ENCODE measurements around the gene PTGDR.

The PTGDR gene

DNA sequence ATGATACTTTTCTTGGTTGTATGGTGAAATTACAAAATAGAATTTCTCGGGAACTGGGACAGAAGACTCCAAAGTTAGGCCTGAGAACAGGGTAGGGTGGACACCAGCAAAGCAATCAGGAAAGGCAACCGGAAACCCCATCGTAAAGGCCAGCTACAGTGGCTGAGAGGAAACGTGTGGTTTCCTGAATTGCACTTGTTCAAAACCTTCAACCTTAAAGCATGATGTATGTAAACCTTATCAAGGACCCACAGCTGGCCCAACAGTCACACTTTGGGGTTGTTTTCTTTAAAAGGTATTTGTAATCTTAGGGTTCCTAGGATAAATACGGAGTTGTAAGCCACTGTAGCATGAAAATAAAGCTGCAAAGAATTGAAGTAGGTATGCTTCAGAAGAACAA lies 2.2 kb upstream of the PTGDR start:
- no peak for DNase-seq (ENCODE audit: low read depth)

DNA sequence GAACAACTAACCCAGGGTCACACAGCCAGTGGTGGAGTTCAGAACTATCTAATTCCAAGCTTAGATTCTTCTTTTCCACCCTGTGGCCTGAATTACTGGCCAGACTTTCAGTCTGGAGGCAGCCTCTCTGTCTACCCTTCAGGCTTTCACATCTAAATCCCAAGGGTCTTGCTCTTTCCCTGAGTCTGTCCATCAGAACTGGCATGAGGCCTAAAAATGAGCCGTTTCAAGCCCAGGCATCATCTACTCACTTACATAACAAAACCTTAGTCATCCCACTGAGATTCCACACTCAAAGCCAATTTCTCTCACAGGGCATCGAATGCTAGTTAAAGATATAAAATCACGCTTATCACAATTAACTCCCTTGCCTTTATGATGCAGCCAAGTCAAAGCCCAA lies 1.3 kb upstream of the PTGDR start:
- DNase-seq (ENCODE audit: low read depth): no peak

DNA sequence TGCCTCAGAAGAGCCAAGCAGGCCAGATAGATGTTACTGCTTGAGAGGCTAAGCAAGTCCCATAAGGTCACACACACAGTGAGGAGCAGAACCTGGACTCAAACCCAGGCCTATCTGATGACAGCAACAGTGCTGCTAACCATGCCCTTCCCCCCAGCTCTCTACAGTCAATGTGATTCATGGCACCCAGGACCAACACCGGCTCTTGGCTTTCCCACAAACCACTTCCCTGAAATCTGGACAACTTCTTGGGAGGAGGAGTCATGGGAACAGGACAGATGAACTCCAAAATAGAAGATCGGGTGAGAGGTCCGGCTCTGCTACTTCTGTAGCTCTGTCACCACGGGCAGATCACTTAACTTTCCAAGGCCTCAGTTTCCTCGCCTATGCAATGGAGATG lies 716 bp upstream of the PTGDR start:
- no peak for DNase-seq (ENCODE audit: low read depth)

DNA sequence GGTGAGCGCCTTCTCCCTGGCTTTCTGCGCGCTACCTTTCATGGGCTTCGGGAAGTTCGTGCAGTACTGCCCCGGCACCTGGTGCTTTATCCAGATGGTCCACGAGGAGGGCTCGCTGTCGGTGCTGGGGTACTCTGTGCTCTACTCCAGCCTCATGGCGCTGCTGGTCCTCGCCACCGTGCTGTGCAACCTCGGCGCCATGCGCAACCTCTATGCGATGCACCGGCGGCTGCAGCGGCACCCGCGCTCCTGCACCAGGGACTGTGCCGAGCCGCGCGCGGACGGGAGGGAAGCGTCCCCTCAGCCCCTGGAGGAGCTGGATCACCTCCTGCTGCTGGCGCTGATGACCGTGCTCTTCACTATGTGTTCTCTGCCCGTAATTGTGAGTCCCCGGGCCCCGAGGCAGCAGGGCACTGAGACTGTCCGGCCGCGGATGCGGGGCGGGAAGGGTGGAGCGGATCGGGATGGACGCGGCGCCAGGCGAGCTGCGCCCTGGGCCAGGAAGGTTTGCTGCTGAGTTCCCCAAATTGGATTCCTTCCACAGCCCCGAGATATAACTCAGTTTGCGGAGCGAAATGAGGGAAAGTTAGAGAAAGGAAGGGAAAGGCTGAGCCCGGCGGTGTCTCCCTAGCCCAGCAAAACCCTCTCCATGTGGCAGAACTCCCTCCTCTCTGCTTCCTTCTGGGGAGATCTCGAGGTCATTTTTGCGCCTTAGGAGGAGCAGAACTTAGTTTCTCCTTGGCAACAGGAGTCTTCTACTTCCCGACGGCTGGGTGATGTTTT lies 972 bp downstream of the PTGDR start:
- DNase-seq (ENCODE audit: low read depth): no peak

DNA sequence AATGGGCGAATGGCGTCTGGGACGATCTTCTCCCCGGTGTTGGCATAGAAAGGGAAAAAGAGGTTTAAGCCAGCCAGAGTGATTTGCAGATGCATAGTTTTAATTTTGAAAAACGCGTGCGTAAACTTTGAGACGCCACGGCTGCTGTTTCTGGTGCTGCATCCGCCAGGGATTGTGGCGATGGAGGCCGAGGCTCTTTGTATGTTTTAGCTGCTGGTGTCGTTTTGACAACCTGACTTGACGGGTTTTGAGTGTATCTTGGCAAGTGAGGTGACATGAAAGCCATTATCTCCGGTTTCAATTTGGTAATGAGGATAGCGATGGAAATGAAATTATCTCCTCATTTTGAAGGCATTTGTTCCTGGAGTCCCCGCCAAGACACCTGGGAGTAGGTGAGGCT lies 1.6 kb downstream of the PTGDR start:
- no peak for DNase-seq (ENCODE audit: low read depth)

DNA sequence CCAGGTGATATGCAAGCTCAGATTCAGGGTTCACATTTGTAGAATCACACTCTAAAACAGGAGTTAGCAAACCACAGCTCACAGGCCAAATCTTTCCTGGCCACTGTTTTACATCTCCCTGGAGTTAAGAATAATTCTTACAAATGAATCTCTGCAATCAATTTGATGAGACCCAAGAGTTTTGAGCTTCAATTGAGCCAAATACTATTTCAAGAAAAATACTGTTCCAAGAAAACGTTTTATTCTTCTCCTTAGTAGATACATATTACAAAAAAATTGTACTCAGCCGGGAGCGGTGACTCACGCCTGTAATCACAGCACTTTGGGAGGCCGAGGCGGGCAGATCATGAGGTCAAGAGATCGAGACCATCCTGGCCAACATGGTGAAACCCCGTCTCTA lies 2.5 kb downstream of the PTGDR start:
- DNase-seq (ENCODE audit: low read depth): no peak

DNA sequence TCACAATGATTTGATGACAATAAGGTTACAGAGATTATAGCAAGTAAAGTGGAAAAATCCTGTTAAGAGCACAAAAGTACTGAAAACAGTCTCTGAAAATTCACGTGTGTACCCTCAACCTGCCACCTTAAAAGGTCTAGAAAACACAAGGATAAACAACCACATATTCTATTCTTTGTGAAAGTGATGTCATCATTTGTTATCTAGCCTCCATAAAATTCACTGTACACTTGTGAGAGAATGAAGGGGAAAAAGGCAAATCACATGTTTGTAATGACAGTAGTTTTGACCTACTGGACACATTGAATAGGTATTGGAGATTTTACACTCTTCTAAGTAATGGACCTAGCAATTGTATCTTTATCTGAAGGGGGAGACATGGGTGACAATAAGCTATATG lies 4.0 kb downstream of the PTGDR start:
- DNase-seq (ENCODE audit: low read depth): no peak

GRCh38 chr14:52272375-52272774 lies 4.9 kb downstream of the PTGDR start:
- DNase-seq (ENCODE audit: low read depth): no peak

DNA sequence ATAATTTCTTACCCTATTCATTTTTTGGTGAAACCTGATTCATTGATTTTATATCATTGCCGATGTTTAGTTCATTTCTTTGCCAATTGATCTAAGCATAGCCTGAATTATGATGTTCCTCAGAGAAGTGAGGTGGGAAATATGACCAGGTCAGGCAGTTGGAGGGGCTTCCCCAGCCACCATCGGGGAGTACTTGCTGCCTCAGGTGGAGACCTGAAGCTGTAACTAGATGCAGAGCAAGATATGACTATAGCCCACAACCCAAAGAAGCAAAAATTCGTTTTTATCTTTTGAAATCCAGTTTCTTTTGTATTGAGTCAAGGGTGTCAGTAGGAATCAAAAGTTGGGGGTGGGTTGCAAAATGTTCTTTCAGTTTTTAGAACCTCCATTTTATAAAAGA lies 7.9 kb downstream of the PTGDR start:
- DNase-seq (ENCODE audit: low read depth): no peak

GRCh38 chr14:52277552-52277951 lies 10.1 kb downstream of the PTGDR start:
- no peak for DNase-seq (ENCODE audit: low read depth)

DNA sequence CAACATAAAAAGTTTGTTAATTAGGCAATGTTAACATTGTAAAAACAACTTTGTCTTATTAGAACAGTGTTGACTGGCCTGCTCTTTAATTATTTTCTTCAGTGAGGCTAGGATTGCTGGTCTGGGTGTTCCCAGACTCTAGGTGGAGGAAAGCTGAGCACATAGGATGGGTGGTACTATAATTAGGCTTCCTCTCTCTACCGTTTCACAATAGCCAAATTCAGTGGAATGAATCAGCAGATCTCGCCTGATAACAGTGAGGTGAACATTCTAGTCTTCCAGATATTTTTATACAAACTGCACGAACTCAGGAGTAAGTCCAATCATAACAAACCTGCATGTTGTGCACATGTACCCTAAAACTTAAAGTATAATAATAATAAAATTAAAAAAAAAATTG lies 11.9 kb downstream of the PTGDR start:
- no peak for DNase-seq (ENCODE audit: low read depth)

DNA sequence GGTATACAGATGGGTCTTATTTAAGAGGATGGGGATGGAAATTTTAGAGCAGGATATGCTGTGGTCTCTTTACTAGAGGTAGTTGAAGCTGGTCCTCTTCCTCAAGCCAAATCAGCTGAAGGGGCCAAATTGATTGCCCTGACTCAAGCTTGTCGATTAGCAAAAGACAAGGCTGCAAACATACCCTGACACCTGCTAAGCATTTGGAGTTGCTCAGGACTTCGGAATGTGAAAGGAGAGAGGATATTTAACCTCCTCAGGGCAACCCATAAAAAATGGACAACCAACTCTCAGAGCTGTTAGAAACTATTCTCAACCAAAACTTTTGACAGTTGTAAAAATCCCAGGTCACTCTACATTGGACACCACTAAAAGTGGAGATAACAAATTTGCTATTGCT lies 15.6 kb downstream of the PTGDR start:
- DNase-seq (ENCODE audit: low read depth): no peak

DNA sequence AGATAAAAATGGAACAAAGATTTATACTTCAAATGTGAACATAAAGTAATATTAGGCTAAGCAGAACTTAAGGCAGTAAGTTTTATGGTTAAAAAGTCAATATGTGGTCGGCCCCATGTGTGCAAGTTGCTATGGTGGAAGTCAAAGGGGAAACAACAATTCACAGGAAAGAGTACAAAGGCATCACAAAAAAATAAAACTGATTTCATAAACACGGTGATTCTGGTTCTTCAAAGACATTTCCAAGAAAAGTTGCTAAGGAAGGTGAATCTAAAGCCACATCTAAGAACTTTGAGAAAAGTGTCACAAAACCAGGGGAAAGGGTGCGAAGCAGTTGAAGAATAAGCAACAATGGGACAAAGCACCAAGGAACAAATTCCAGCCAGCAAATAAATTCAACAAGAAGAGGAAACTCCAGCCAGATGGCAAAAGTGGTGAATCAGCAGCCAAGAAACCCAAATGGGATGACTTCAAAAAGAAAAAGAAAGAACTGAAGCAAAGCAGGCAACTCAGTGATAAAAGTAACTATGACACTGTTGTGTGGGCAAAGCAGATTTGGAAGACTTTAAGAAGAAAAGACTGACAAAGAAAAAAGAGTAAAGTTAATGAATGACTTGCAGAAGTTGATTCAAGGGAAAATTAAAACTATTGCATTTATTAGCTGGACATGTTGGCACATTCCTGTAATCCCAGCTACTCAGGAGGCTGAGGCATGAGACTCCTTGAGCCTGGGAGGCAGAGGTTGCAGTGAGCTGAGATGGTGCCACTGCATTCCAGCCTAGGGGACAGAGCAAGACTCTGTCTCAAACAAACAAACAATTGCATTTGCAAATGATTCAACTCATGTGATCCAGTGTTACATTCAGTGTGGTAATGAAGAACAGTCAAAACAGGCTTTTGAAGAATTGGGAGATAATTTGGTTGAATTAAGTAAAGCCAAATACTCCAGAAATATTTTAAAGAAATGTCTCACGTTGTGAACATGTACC lies 19.5 kb downstream of the PTGDR start:
- DNase-seq (ENCODE audit: low read depth): no peak

GRCh38 chr14:52296378-52296777 lies 28.9 kb downstream of the PTGDR start:
- no peak for DNase-seq (ENCODE audit: low read depth)

DNA sequence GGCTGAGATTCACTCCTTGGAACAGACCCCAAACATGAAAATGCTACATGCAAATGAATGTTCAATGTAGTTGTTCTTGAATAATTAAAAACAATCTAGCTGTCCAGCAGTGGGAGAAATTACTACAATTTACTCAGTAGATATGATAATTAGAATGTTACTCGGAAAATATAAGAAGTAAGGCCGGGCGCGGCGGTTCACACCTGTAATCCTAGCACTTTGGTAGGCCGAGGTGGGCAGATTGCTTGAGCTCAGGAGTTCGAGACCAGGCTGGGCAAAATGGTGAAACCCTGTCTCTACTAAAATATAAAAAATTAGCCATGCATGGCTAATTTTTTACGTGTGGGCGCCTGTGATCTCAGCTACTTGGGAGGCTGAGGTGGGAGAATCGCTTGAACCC lies 31.3 kb downstream of the PTGDR start:
- no peak for DNase-seq (ENCODE audit: low read depth)

- no peak for DNase-seq (ENCODE audit: low read depth)
Observed at GRCh38 chr14:52299692-52300278, 32.3 kb downstream of the PTGDR start.

DNA sequence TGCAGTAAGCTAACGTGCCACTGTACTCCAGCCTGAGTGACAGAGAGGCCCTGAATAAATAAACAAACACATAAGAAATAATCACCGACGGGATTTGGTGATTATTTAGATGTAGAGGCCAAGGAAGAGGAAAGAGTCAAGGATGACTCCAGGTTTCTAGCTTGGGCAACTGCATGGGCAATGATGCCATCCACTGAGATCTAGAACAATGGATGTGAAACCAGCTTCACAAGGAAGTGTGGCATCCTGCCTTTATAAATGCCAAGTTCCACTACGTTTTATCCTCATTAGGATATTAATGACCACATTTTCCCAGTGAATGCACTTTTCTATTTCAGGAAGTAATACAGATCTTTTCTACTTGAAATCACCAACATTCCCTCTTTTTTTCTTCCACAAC lies 35.7 kb downstream of the PTGDR start:
- DNase-seq (ENCODE audit: low read depth): no peak

GRCh38 chr14:52304248-52304904 lies 36.9 kb downstream of the PTGDR start:
- no peak for DNase-seq (ENCODE audit: low read depth)

- DNase-seq (ENCODE audit: low read depth): no peak
Observed at GRCh38 chr14:52305014-52305413, 37.5 kb downstream of the PTGDR start.

DNA sequence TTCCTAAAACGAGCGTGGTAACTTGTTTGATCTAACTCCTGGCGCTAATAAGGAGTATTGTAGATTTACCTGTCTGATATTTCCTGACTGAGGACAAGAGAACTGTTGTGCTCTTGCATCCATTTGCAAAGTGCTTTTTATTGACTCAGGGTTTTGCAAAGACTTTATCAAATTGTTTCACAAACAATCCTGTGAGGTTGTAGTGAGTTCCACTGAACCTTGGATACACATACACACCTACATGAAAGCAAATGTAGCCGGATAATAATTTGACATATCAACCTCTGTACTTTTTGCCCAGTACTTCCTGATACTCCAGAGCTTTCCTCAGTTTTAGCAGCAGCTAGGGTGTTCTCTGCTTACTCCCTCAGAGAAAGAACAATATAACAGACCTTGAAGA lies 39.9 kb downstream of the PTGDR start:
- no peak for DNase-seq (ENCODE audit: low read depth)

DNA sequence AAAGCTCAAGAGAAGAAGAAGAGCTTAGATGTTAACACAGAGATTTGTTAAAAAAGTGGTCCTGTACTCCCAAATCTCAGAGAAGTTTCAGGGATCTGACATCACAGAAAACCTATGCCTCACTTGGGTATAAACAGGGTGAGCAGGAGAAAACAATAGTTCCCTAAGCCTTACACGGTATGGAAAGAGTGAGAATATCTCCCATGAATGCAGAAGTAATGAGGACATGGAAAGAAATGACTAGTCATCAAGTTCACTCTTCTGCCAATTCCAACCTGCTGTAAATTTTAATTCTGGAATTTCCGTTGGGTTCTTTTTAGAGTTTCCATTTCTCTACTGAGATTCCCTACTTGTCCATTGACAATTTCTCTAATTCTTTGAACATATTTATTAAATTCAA lies 40.4 kb downstream of the PTGDR start:
- DNase-seq (ENCODE audit: low read depth): no peak

GRCh38 chr14:52310541-52310940 lies 43.0 kb downstream of the PTGDR start:
- DNase-seq (ENCODE audit: low read depth): no peak

All from stimulated activated CD8-positive, alpha-beta memory T cell treated with anti-CD3 and anti-CD28 coated beads, Interleukin-12 subunit alpha, Interleukin-12 subunit beta, amount 100 ng/mL, for 1 hour (primary cell).